Adrenal gland (tissue), 5 donors: ENCODE measurements around the gene TMEM174.

Experiments
- CTCF ChIP-seq, 6 experiments: fragments of 450-650 bp in 4 of 6; fragments of 200-600 bp in 2 of 6; sonication (generic) in 1 of 6; IDR thresholded peaks; 1 replicate in 5 of 6; 2 replicates in 1 of 6; pipeline versions ENCODE4 v1.5.1 to v1.8.0; 2016 to 2021; ENCODE audit warnings: antibody characterized with exemption in 6 of 6, mild to moderate bottlenecking in 2 of 6, moderate library complexity in 1 of 6
- POLR2A ChIP-seq, 2 donors: fragments of 450-650 bp; IDR thresholded peaks; one replicate each; pipeline ENCODE4 v1.6.1; 2017; ENCODE audit warnings: antibody characterized with exemption in 2 of 2, mild to moderate bottlenecking in 2 of 2, moderate library complexity in 1 of 2
- donor health status: DM: no; HTN: no; CAD: no.

DNA sequence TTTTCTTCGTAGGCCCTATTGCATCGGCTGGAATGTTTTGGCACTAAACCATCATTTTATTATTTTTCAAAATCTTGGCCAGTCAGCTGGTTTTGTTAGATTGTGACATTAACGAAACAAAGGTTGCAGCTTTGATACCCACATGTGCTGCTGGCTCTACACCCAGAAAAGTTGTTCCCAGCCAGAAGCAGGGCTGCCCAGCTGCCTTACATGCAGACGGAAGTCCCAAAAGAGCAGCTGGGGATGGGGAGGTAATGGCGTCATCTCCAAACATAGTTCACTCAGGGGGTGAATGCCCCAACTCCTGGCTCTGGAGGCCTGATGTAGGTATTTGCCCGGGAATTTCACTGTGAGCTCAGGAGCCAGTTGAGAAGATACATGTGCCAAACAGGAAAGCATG is 29.3 kb upstream of the TMEM174 start:
- TF ChIP-seq CTCF (IDR thresholded peaks at IDR 0.05) (no peak), POLR2A (IDR thresholded peaks at IDR 0.05) (no peak)
